ENCODE data around the gene SOD2.

The SOD2 gene

DNA sequence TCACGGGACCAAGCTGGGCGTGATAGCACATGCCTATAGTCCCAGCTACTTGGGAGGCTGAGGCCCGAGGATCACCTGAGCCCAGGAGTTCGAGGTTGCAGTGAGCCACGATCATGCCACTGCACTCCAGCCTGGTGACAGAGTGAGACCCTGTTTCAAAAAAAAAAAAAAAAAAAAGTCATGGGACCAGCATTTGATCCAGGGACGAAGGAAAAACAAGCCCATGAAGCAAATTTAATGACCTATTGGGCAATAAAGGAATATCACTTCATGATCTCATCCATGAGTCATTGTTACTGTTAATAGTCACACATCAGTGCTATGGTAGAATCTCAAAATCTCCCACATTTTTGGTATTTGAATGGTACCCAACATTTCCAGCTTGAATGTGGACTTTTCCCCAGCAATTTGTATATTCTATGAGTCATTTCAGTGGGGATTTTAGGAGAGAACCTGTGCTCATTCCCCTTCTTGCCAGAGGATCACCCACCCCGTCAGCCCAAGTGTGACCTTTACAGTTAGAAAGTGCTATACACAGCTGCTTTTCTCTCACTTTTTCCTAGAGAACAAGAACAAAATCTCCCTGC, 8.5 kb upstream of the SOD2 start (continued):
- TF ChIP-seq KLF16 (tag by site-specific recombination; IDR thresholded peaks at IDR 0.05) (no peak), ZBTB17 (tag by site-specific recombination; IDR thresholded peaks at IDR 0.05) (peak; percentile 77), ZNF544 (tag by site-specific recombination; IDR thresholded peaks at IDR 0.05) (no peak), ZBTB48 (tag by site-specific recombination; IDR thresholded peaks at IDR 0.05) (peak; percentile 62; the same call in 1 of the 2 replicates), ELK4 (IDR thresholded peaks at IDR 0.05; ENCODE audit: borderline replicate concordance, low read depth, low read length) (no peak), ZNF777 (tag by site-specific recombination; IDR thresholded peaks at IDR 0.05; ENCODE audit: borderline replicate concordance) (no peak), GLIS2 (tag by site-specific recombination; IDR thresholded peaks at IDR 0.05) (no peak), HOXA7 (CRISPR knock-in tag; IDR thresholded peaks at IDR 0.05; ENCODE audit: borderline replicate concordance) (no peak), ZSCAN5A (tag by site-specific recombination; IDR thresholded peaks at IDR 0.05) (no peak), INSM2 (tag by site-specific recombination; IDR thresholded peaks at IDR 0.05) (peak; percentile 78), RBAK (tag by site-specific recombination; IDR thresholded peaks at IDR 0.05) (no peak), ZXDB (tag by site-specific recombination; IDR thresholded peaks at IDR 0.05) (peak; percentile 64; the same call in 1 of the 2 replicates), ZNF148 (tag by site-specific recombination; IDR thresholded peaks at IDR 0.05; ENCODE audit: borderline replicate concordance) (no peak), HIC1 (tag by site-specific recombination; IDR thresholded peaks at IDR 0.05) (peak; percentile 61; the same call in 1 of the 2 replicates), MEIS1 (CRISPR knock-in tag; IDR thresholded peaks at IDR 0.05; ENCODE audit: borderline replicate concordance) (no peak), ZNF18 (tag by site-specific recombination; IDR thresholded peaks at IDR 0.05) (no peak), ZNF776 (tag by site-specific recombination; IDR thresholded peaks at IDR 0.05; ENCODE audit: borderline replicate concordance) (no peak)
- TF ChIP-seq, protein P1, sequence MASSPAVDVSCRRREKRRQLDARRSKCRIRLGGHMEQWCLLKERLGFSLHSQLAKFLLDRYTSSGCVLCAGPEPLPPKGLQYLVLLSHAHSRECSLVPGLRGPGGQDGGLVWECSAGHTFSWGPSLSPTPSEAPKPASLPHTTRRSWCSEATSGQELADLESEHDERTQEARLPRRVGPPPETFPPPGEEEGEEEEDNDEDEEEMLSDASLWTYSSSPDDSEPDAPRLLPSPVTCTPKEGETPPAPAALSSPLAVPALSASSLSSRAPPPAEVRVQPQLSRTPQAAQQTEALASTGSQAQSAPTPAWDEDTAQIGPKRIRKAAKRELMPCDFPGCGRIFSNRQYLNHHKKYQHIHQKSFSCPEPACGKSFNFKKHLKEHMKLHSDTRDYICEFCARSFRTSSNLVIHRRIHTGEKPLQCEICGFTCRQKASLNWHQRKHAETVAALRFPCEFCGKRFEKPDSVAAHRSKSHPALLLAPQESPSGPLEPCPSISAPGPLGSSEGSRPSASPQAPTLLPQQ (tag by site-specific recombination; IDR thresholded peaks at IDR 0.05), result peak; percentile 91
- TF ChIP-seq, protein P2, sequence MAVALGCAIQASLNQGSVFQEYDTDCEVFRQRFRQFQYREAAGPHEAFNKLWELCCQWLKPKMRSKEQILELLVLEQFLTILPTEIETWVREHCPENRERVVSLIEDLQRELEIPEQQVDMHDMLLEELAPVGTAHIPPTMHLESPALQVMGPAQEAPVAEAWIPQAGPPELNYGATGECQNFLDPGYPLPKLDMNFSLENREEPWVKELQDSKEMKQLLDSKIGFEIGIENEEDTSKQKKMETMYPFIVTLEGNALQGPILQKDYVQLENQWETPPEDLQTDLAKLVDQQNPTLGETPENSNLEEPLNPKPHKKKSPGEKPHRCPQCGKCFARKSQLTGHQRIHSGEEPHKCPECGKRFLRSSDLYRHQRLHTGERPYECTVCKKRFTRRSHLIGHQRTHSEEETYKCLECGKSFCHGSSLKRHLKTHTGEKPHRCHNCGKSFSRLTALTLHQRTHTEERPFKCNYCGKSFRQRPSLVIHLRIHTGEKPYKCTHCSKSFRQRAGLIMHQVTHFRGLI (tag by site-specific recombination; IDR thresholded peaks at IDR 0.05), result peak; percentile 48; the same call in 1 of the 2 replicates
- TF ChIP-seq, protein P3, sequence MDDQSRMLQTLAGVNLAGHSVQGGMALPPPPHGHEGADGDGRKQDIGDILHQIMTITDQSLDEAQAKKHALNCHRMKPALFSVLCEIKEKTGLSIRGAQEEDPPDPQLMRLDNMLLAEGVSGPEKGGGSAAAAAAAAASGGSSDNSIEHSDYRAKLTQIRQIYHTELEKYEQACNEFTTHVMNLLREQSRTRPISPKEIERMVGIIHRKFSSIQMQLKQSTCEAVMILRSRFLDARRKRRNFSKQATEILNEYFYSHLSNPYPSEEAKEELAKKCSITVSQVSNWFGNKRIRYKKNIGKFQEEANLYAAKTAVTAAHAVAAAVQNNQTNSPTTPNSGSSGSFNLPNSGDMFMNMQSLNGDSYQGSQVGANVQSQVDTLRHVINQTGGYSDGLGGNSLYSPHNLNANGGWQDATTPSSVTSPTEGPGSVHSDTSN (CRISPR knock-in tag; IDR thresholded peaks at IDR 0.05), result no peak
- TF ChIP-seq, protein P4, sequence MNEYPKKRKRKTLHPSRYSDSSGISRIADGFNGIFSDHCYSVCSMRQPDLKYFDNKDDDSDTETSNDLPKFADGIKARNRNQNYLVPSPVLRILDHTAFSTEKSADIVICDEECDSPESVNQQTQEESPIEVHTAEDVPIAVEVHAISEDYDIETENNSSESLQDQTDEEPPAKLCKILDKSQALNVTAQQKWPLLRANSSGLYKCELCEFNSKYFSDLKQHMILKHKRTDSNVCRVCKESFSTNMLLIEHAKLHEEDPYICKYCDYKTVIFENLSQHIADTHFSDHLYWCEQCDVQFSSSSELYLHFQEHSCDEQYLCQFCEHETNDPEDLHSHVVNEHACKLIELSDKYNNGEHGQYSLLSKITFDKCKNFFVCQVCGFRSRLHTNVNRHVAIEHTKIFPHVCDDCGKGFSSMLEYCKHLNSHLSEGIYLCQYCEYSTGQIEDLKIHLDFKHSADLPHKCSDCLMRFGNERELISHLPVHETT (tag by site-specific recombination; IDR thresholded peaks at IDR 0.05), result peak; percentile 93
